Measurements from ENCODE around the gene ISM1.

ISM1 gene

GRCh38 chr20:13338097-13338661, 117.1 kb downstream of the ISM1 start:
- TF ChIP-seq CTCF (IDR thresholded peaks at IDR 0.05) = no peak

- no peak for TF ChIP-seq CTCF (IDR thresholded peaks at IDR 0.05)
Observed at GRCh38 chr20:13338999-13339411, 117.9 kb downstream of the ISM1 start.

GRCh38 chr20:13340088-13340487, 119.0 kb downstream of the ISM1 start:
- no peak for TF ChIP-seq CTCF (IDR thresholded peaks at IDR 0.05)

GRCh38 chr20:13341737-13342393, 120.8 kb downstream of the ISM1 start:
- no peak for TF ChIP-seq CTCF (IDR thresholded peaks at IDR 0.05)

- no peak for TF ChIP-seq CTCF (IDR thresholded peaks at IDR 0.05)
Observed at GRCh38 chr20:13342469-13343242, 121.6 kb downstream of the ISM1 start.

- TF ChIP-seq CTCF (IDR thresholded peaks at IDR 0.05) = no peak
Observed at GRCh38 chr20:13344671-13345070, 123.6 kb downstream of the ISM1 start.

- TF ChIP-seq CTCF (IDR thresholded peaks at IDR 0.05) = no peak
Observed at GRCh38 chr20:13348311-13349234, 127.5 kb downstream of the ISM1 start.

Data from LNCAP (cell line).